ENCODE measurements around the gene DLG2. TPM values are rescaled to one million over a fixed set of nuclear protein-coding genes. Genes with fewer than 3 reads are reported as not detected.

DLG2 gene
- total RNA-seq, 1 donor from 2014 or later: 5.1 TPM

DNA sequence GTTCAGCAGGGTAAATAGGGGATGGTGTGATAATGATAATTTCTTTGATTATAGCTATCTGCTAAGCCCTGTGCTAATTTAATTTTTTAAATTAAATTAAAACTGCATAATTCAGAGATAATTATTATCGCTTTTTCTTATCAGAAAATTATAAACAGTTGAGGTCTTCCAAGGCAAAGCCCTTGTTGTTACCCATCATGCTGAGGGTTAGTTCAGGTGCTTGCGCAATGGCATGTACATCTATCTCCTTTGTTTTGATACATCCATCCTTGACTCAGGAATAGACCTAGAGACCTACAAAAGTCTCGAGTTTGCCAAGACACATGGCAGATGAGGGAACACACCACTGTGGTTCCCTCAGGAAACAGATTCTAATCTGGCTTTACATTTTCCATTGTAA lies 737.6 kb downstream of the DLG2 start:
- no peak overlapping the region for H3K27ac Mint-ChIP-seq (ENCODE audit: unreplicated experiment)
- TF ChIP-seq, protein P1, sequence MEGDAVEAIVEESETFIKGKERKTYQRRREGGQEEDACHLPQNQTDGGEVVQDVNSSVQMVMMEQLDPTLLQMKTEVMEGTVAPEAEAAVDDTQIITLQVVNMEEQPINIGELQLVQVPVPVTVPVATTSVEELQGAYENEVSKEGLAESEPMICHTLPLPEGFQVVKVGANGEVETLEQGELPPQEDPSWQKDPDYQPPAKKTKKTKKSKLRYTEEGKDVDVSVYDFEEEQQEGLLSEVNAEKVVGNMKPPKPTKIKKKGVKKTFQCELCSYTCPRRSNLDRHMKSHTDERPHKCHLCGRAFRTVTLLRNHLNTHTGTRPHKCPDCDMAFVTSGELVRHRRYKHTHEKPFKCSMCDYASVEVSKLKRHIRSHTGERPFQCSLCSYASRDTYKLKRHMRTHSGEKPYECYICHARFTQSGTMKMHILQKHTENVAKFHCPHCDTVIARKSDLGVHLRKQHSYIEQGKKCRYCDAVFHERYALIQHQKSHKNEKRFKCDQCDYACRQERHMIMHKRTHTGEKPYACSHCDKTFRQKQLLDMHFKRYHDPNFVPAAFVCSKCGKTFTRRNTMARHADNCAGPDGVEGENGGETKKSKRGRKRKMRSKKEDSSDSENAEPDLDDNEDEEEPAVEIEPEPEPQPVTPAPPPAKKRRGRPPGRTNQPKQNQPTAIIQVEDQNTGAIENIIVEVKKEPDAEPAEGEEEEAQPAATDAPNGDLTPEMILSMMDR (IDR thresholded peaks at IDR 0.05; ENCODE audit: unreplicated experiment): no peak
- H3K9me3 Mint-ChIP-seq (ENCODE audit: unreplicated experiment): no peaks in the 10 kb centered on the region
- no peak overlapping the region for H3K4me3 Mint-ChIP-seq (ENCODE audit: unreplicated experiment)
- no peaks in the 10 kb centered on the region for H3K27me3 Mint-ChIP-seq (ENCODE audit: unreplicated experiment)
- no peak for DNase-seq (ENCODE audit: low spot score)
- H3K36me3 Mint-ChIP-seq (ENCODE audit: low read depth, unreplicated experiment): no peaks in the 10 kb centered on the region
- H3K4me1 Mint-ChIP-seq (ENCODE audit: unreplicated experiment): no peaks in the 10 kb centered on the region

- no peak overlapping the region for H3K27ac Mint-ChIP-seq (ENCODE audit: unreplicated experiment)
- no peak for DNase-seq (ENCODE audit: low spot score)
- no peaks in the 10 kb centered on the region for H3K4me1 Mint-ChIP-seq (ENCODE audit: unreplicated experiment)
- no peaks in the 10 kb centered on the region for H3K9me3 Mint-ChIP-seq (ENCODE audit: unreplicated experiment)
- no peak overlapping the region for H3K4me3 Mint-ChIP-seq (ENCODE audit: unreplicated experiment)
- TF ChIP-seq, protein P1 (IDR thresholded peaks at IDR 0.05; ENCODE audit: unreplicated experiment): no peak
- H3K27me3 Mint-ChIP-seq (ENCODE audit: unreplicated experiment): no peaks in the 10 kb centered on the region
- no peaks in the 10 kb centered on the region for H3K36me3 Mint-ChIP-seq (ENCODE audit: low read depth, unreplicated experiment)
Measured at GRCh38 chr11:84887055-84887629, 740.0 kb downstream of the DLG2 start.

GRCh38 chr11:84886344-84886743 lies 740.8 kb downstream of the DLG2 start:
- H3K4me3 Mint-ChIP-seq (ENCODE audit: unreplicated experiment): no peak overlapping the region
- H3K27me3 Mint-ChIP-seq (ENCODE audit: unreplicated experiment): no peaks in the 10 kb centered on the region
- TF ChIP-seq, protein P1 (IDR thresholded peaks at IDR 0.05; ENCODE audit: unreplicated experiment): no peak
- H3K36me3 Mint-ChIP-seq (ENCODE audit: low read depth, unreplicated experiment): no peaks in the 10 kb centered on the region
- no peaks in the 10 kb centered on the region for H3K9me3 Mint-ChIP-seq (ENCODE audit: unreplicated experiment)
- no peak for DNase-seq (ENCODE audit: low spot score)
- H3K27ac Mint-ChIP-seq (ENCODE audit: unreplicated experiment): no peak overlapping the region
- no peaks in the 10 kb centered on the region for H3K4me1 Mint-ChIP-seq (ENCODE audit: unreplicated experiment)

GRCh38 chr11:84884836-84885235 lies 742.3 kb downstream of the DLG2 start:
- TF ChIP-seq, protein P1 (IDR thresholded peaks at IDR 0.05; ENCODE audit: unreplicated experiment): peak; percentile 8
- Mint-ChIP-seq H3K27me3 (ENCODE audit: unreplicated experiment) (no peaks in the 10 kb centered on the region), H3K27ac (ENCODE audit: unreplicated experiment) (no peak overlapping the region), H3K36me3 (ENCODE audit: low read depth, unreplicated experiment) (no peaks in the 10 kb centered on the region), H3K9me3 (ENCODE audit: unreplicated experiment) (no peaks in the 10 kb centered on the region), H3K4me1 (ENCODE audit: unreplicated experiment) (no peaks in the 10 kb centered on the region), H3K4me3 (ENCODE audit: unreplicated experiment) (no peak overlapping the region)
- DNase-seq (ENCODE audit: low spot score): no peak

- H3K4me3 Mint-ChIP-seq (ENCODE audit: unreplicated experiment): no peak overlapping the region
- no peaks in the 10 kb centered on the region for H3K9me3 Mint-ChIP-seq (ENCODE audit: unreplicated experiment)
- H3K27ac Mint-ChIP-seq (ENCODE audit: unreplicated experiment): no peak overlapping the region
- no peak for DNase-seq (ENCODE audit: low spot score)
- H3K4me1 Mint-ChIP-seq (ENCODE audit: unreplicated experiment): no peaks in the 10 kb centered on the region
- H3K36me3 Mint-ChIP-seq (ENCODE audit: low read depth, unreplicated experiment): no peaks in the 10 kb centered on the region
- TF ChIP-seq, protein P1 (IDR thresholded peaks at IDR 0.05; ENCODE audit: unreplicated experiment): no peak
- H3K27me3 Mint-ChIP-seq (ENCODE audit: unreplicated experiment): no peaks in the 10 kb centered on the region
Measured at GRCh38 chr11:84882056-84882455, 745.1 kb downstream of the DLG2 start.
